UCSD-AML1 (cell line): Measurements from ENCODE around the gene CUBN.
A peak's percentile ranks its signal among the peaks of the same experiment; 100 is the strongest.
"Not testable (repeated sequence)": the region's sequence is repeated elsewhere in the genome, so short reads cannot be mapped to it uniquely, and the experiment has no call there.

ENCODE experiments used
- DNase-seq: peaks from one replicate; lab custom pipeline; 2025; ENCODE audit not compliant: unreplicated experiment; lab: John Stamatoyannopoulos, UW

The CUBN gene

GRCh38 chr10:17019696-17020095 lies 109.9 kb downstream of the CUBN start:
- DNase-seq: no peak

- DNase-seq: not testable (repeated sequence)
These were observed 116.3 kb downstream of the CUBN start for GRCh38 chr10:17013131-17013983.

DNA sequence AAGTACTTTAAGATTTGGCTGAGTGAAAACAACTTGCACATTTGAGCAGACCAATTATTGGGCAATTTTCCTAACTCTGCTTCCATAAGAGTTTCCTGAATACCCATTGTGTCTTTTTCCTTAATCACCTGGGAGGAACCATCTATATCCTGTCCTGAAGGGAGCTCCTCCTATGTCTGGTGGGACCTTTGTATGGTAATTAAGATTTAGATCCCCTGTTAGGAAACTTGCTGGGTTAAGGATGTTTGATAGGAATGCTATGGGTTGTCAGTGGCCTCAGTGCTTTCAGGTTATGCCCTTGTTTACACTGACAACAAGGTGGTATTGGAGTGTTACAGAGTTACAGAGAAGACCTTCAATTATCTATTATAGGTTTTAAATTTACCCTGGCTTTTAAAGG lies 116.9 kb downstream of the CUBN start:
- not testable (repeated sequence) for DNase-seq

- no peak for DNase-seq
These were observed 119.1 kb downstream of the CUBN start for GRCh38 chr10:17010363-17011145.

GRCh38 chr10:17009212-17009700 lies 120.4 kb downstream of the CUBN start:
- no peak for DNase-seq

- DNase-seq: no peak
These were observed 122.2 kb downstream of the CUBN start for GRCh38 chr10:17007418-17007770.

DNA sequence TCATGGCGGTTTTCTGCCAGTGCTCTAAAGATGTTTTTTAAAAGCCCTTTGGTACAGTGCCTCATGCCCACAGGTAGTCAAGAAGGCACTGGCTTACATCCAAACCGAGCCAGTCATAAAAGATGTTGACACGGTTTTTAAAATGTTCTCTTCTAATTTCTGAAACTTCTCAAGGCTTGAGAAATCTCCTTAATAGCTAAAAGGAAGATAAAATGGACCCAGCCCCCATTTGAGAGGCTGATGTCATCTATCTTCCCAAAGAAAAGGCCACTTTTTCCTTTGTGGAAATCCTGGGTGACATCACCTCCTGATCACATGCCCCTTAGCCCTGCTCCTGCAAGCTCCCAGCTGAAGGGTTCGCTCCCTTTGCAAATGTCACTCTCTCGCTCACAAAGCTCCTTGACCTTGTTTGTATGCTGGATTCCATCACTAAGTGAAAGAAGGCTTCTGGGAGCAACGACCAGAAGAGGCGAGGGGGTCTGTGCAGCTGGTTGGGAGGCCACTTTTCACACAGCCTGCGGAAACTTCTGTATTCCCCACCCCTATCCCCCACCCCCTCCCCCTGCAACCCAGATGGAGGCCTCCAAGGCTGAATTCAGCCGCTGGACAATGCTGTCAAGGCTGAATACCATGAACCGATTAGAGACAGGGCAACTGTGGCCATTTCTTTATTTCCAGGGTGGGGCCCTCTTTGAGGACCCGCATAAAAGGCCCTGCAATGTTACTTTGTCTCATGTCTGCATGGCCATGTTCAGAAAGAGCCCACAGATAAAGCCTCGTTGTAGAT lies 122.8 kb downstream of the CUBN start:
- DNase-seq: no peak

DNA sequence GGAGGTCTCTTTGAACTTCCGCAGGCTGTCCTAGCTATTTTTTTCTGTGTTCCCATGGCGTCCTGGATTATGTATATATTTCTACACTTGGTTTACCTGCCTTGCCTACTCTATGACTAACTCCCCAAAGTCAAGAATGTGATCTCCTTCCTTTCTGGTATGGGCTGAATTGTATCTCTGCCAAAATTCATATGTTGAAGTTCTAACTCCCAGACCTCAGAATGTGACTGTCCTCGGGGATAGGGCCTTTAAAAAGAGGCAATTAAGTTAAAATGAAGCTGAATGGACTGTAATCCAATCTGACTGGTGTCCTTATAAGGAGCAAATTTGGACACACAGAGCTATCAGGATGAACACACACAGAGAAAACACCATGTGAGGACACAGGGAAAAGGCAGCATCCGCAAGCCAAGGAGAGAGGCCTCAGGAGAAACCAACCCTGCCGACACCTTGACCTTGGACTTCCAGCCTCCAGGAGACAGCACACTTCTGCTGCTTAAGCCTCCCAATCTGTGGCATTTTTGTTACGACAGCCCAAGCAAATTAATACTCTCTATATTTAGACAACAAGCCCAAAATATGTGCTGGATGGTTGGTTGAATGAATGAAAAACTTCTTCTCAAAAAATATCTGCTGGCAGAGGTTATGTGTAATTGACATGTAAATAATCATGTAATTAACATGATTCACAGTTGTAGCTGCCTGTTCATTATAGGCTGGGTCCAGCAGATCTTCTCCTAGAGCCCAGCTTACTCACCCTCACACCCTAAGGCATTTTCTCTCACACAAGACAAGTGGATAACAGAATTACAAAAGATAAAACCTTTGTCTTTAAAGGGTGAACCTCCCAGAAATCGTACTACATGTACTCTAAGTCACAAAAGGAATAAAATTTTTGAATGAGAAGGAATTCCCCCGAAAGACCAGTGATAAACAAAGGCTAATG lies 123.7 kb downstream of the CUBN start:
- DNase-seq: no peak

GRCh38 chr10:17004801-17005380 lies 124.7 kb downstream of the CUBN start:
- DNase-seq: no peak

DNA sequence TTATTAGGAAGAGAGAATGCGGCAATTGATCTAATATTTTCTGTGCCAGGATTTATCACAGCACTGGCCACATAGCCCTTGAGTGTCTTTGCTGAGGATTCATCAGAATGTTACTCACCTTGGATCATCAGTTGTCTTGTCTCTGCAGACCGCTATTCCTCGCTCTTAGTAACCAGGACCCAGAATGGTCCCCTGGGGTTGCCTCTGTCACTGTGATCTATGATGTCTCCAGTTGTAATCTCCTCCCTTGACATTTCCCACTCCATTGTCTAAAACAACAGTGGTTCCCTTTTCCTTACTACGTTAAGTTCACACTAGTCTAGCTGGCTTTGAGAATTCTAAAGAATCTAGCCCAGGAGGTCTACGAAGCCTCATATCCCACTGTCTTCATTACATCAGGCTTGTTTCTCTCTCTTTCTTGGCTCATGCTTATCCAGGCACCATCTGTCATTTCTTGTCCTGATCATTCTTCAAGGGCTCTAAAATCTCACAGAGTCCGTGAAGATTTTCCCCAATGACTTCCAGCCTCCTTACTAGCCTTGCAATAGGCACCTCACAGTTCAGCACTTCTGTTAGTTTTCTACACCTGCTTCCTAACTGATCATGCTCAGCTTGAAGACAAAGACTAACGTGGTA lies 125.8 kb downstream of the CUBN start:
- DNase-seq: no peak

DNA sequence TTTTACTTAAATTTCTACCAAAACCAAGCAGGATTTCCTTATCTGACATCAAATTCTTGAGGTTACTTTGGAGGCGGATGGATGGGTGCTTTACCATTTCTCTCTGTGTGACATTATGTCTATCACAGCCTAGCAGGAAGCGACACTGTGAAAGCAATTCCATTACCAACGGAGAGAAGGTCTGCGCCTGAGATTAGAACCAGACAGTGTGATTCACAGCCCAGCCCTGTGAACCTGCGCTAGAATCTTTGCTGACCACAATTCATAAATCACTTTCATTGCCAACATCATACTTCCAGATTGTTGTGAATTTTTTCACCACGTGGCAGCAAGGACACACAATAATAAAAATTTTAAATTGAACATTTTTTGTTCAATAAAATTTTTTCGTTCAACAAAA lies 126.5 kb downstream of the CUBN start:
- peak; percentile 30 for DNase-seq

DNA sequence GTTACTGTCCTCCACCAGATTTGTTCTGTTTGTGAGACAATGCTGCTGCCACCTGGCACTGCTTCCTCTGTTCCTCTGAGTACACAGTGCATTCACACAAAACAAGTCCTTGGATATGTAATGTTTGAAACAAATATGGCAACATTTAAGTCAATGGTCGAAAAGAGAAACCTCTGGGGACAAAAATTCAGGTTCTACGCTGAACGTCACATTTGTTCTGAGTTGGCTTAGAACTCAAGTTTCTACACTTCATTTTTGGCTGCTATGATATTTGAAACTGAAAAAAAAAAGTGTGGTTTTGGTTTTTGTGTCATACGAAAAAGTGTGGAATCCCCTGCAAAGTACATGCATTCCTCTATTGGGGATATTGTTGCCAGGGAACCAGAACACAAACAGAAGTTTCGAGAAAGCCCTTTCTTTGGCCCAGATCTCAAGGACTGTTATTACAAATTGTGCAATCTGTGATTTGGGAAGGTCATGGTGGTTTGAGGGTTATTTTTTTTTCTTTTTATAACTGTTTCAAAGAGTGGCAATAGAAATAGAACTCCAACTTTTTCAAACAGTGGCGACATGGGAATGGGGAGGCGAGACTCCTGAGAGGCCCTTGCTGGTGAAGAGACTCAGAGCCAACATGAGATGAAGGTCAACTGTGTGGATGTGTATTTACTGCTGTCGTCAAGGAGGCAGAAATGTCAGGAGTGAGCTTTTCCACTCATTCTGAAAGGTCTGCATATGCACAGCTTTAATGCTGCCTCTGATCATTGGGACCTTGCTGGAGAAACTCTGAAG lies 127.5 kb downstream of the CUBN start:
- DNase-seq: no peak

DNA sequence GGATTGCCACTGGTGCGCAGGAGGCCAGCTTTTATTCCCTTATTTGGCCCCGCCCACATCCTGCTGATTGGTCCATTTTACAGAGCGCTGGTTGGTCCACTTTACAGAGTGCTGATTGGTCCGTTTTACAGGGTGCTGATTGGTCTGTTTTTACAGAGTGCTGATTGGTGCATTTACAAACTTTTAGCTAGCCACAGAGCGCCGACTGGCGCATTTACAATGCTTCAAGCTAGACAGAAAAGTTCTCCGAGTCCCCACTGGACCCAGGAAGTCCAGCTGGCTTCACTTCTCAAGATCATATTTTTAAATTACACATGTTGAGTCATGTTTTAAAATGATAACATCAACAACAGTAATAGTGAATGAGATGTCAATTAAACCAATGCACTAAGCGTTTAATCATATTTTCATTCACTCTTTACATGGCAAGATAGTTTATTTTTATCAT lies 128.3 kb downstream of the CUBN start:
- no peak for DNase-seq

DNA sequence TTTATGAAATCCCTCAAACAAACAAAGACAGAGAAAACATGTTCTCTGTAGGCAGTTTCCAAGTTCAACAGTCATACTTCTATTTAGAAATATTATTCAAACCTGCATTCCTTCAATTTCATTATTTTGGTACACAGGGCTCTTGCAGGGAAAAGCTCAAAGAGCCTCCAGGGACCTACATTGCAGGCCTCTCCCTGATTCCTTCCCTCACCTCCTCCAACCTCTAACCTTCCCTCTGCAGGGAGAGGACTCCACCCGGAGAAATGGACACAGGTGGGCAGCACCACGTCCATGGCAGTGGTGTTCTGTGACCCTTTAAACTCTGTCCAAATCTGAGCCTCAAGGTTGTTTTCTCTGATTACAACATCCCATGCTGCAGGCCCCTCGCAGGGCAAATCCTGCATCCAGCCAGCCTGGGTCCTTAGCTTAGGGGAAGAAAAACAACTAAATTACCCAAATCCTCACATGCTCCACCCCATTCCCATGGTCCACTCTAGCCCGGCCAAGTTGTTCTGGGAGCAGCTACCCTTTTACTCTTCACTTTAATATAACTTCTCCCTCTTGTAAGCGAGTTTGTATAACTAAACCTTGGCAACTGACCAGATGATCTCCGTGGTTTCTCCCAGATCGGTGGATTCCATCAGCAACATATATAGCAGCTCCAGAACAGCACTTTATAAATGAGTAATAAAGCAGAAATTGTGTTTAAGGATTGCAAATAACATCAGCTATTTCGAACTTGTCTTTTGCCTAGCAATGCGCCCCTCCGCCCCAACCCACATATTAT lies 129.8 kb downstream of the CUBN start:
- DNase-seq: no peak

DNA sequence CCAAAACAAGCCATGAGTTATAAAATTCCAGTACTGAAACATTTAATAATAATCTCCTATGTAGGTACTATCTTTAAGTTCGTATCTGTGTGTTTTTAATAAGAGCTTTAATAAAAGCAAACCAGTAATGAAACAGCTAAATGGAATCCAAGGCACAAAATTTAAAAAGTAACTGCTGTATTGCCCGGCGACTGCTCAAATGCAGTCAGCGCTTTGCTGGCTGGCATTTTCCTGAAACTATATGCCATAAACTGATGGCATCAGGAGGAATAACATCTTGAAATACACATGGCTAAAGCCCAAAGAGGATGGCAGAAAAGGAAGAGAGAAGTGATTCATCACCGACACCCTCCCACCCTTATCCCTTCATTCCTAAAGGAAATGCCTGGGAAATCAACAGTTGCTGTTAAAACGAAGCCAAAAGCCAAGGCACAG lies 133.1 kb downstream of the CUBN start:
- no peak for DNase-seq

DNA sequence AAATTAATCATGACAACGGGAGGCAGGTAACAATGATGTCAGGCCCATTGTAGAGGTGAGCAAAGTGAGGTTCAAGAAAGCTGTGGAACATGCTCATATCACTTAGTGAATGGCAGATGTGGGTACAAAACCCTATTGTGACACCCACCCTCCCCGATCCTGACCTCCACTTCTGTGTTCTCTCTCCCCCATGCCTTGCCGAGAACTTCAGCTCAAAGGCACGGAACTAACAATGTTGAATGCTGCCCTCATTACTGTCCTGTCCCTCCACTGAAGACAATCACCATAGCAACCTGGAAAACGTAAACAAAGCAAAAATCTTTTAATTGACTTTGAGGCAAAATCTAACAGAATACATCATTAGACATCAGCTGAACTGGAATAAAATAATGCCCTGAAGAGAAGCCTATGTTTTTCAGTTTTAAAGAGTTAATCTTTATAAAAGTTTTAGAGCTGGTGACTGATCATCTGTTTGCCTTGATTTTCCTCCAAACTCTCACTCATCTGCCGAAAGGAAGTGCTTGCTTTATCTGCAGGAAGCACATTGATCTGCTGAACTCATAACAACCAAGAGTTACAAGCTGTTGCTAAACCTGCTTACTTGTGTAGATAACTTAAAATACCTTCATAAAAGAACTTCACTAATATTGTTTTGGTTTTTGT lies 133.6 kb downstream of the CUBN start:
- DNase-seq: peak; percentile 21

- no peak for DNase-seq
These were observed 136.4 kb downstream of the CUBN start for GRCh38 chr10:16993186-16993585.
